Measurements from ENCODE around the gene INPP5B. TPM values are rescaled to one million over a fixed set of nuclear protein-coding genes. Genes with fewer than 3 reads are reported as not detected.

Gene INPP5B
- total RNA-seq, 1 experiment from 2014 or later = 26.8 TPM

GRCh38 chr1:37841652-37842051, 105.2 kb downstream of the INPP5B start (continued):
- TF ChIP-seq AFF4 (CRISPR knock-in tag; IDR thresholded peaks at IDR 0.05; ENCODE audit: borderline replicate concordance) = no peak
- no peak for TF ChIP-seq PRRX2 (CRISPR knock-in tag; IDR thresholded peaks at IDR 0.05)
- no peak for TF ChIP-seq TEAD1 (CRISPR knock-in tag; IDR thresholded peaks at IDR 0.05)
- no peak for TF ChIP-seq NFYB (CRISPR knock-in tag; conservative IDR thresholded peaks at IDR 0.05; ENCODE audit: low read depth)
- no peak for TF ChIP-seq IRF2 (CRISPR knock-in tag; IDR thresholded peaks at IDR 0.05; ENCODE audit: borderline replicate concordance, low read depth)

GRCh38 chr1:37840711-37841110, 106.1 kb downstream of the INPP5B start:
- no peaks in the 10 kb centered on the region for H3K4me1 Mint-ChIP-seq
- no peak overlapping the region for H3K27ac Mint-ChIP-seq
- ChIA-PET CTCF (interaction anchor here (0.5 to 1.3 kb wide), 2 partner anchors 19 to 35 kb away, joined by 3 to 4 read pairs; no protein-coding TSS in a partner anchor), POLR2A (no interaction called here)
- DNase-seq (ENCODE audit: low spot score) (no peak), ATAC-seq (no peak)
- H3K36me3 Mint-ChIP-seq = peaks cover 26% of the 10 kb centered on the region
- TF ChIP-seq ZBTB21 (CRISPR knock-in tag; IDR thresholded peaks at IDR 0.05; ENCODE audit: borderline replicate concordance) (no peak), FOXJ3 (CRISPR knock-in tag; IDR thresholded peaks at IDR 0.05; ENCODE audit: borderline replicate concordance) (no peak), MLX (CRISPR knock-in tag; IDR thresholded peaks at IDR 0.05) (no peak), ZBTB43 (CRISPR knock-in tag; IDR thresholded peaks at IDR 0.05) (no peak), ZNF281 (CRISPR knock-in tag; IDR thresholded peaks at IDR 0.05) (no peak), ATF1 (CRISPR knock-in tag; IDR thresholded peaks at IDR 0.05) (no peak), CBFB (CRISPR knock-in tag; IDR thresholded peaks at IDR 0.05; ENCODE audit: low read depth) (no peak), MXD4 (CRISPR knock-in tag; IDR thresholded peaks at IDR 0.05; ENCODE audit: borderline replicate concordance) (no peak), KAT7 (CRISPR knock-in tag; IDR thresholded peaks at IDR 0.05; ENCODE audit: borderline replicate concordance) (no peak), ESRRA (CRISPR knock-in tag; IDR thresholded peaks at IDR 0.05; ENCODE audit: borderline replicate concordance) (no peak)
- H3K4me3 Mint-ChIP-seq = no peak overlapping the region
- H3K9me3 Mint-ChIP-seq = no peaks in the 10 kb centered on the region
- no peaks in the 10 kb centered on the region for H3K27me3 Mint-ChIP-seq (ENCODE audit: low read depth)

- DNase-seq (ENCODE audit: low spot score) = no peak
- no peak for ATAC-seq
- no peaks in the 10 kb centered on the region for H3K4me1 Mint-ChIP-seq
- ChIA-PET CTCF (interaction anchor here (0.5 to 1.3 kb wide), 3 partner anchors 11 to 20 kb away, joined by 3 to 6 read pairs (median 3); no protein-coding TSS in a partner anchor), POLR2A (no interaction called here)
- no peak overlapping the region for H3K27ac Mint-ChIP-seq
- H3K4me3 Mint-ChIP-seq = no peak overlapping the region
- H3K27me3 Mint-ChIP-seq (ENCODE audit: low read depth) = no peaks in the 10 kb centered on the region
- H3K9me3 Mint-ChIP-seq = no peaks in the 10 kb centered on the region
- TF ChIP-seq JAZF1 (CRISPR knock-in tag; IDR thresholded peaks at IDR 0.05) (no peak), IRF2 (CRISPR knock-in tag; IDR thresholded peaks at IDR 0.05; ENCODE audit: borderline replicate concordance, low read depth) (no peak), CREM (CRISPR knock-in tag; IDR thresholded peaks at IDR 0.05) (no peak), SMAD4 (CRISPR knock-in tag; IDR thresholded peaks at IDR 0.05) (no peak), MXD4 (CRISPR knock-in tag; IDR thresholded peaks at IDR 0.05; ENCODE audit: borderline replicate concordance) (no peak), TEAD4 (CRISPR knock-in tag; IDR thresholded peaks at IDR 0.05) (no peak), KAT7 (CRISPR knock-in tag; IDR thresholded peaks at IDR 0.05; ENCODE audit: borderline replicate concordance) (no peak), CDX4 (CRISPR knock-in tag; IDR thresholded peaks at IDR 0.05; ENCODE audit: borderline replicate concordance) (no peak), CREB1 (CRISPR knock-in tag; IDR thresholded peaks at IDR 0.05) (no peak), ZBTB43 (CRISPR knock-in tag; IDR thresholded peaks at IDR 0.05) (no peak)
- H3K36me3 Mint-ChIP-seq = peaks cover 36% of the 10 kb centered on the region
These were observed 107.2 kb downstream of the INPP5B start for GRCh38 chr1:37839676-37840075.
